NCI-H1694 (cell line): Measurements from ENCODE around the gene OPN1MW.
"Not testable (repeated sequence)": the region's sequence is repeated elsewhere in the genome, so short reads cannot be mapped to it uniquely, and the experiment has no call there.

ENCODE experiments used
- DNase-seq: peaks from one replicate; lab custom pipeline; 2025; lab: John Stamatoyannopoulos, UW

The OPN1MW gene

GRCh38 chrX:154182296-154182695, at the start of gene OPN1MW:
OPN1MW (plus strand) TSS chrX:154182596; CDS start chrX:154182678, 82 bp downstream.
- DNase-seq = not testable (repeated sequence)

GRCh38 chrX:154135458-154136229, 46.8 kb upstream of the OPN1MW start:
- DNase-seq = no peak

DNA sequence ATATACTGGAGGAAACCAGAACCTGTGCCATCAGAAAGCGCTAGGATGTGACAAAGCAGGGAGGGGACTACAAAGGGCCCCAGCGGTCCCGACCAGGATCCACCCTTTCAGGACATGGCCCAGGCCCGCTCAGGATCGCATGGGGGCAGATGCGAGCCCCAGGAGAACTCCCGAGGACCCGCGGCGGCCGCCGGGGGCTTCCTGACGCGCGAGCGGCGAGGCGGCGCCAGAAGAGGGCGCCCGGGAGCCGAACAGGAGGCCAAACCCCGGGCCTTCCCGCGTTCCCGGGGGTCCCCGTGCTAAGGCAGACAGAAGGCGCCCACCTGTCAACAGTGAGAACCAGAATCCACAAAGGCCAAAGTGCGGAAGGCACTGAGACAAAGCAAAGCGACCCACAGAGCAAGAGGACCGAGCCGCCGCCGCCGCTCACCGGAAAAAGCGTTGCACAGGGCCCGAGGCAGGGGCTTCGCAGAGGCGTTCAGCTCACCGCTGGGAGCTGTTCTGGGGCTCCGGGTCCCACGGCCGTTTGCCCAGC, 45.7 kb upstream of the OPN1MW start:
- peak; percentile 39 for DNase-seq

DNA sequence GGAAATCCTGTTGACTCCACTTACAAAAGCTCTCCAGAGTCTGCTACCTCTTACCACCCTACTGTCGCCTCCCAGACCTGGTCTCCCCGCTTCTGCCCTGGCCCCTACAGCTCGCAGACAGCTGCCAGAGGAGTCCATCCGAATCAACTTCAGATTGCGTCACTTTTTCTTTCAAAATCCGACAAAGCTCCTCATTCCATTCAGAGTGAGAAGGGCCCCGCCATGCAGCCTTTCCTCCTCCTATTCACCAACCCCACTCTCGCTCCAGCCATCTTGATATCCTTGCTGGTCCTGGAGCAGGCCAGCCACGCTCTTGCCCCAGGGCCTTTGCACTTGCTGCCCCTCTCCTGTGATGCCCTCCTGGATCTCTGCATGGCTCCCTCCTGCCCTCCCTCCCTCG, 43.5 kb upstream of the OPN1MW start:
- no peak for DNase-seq

DNA sequence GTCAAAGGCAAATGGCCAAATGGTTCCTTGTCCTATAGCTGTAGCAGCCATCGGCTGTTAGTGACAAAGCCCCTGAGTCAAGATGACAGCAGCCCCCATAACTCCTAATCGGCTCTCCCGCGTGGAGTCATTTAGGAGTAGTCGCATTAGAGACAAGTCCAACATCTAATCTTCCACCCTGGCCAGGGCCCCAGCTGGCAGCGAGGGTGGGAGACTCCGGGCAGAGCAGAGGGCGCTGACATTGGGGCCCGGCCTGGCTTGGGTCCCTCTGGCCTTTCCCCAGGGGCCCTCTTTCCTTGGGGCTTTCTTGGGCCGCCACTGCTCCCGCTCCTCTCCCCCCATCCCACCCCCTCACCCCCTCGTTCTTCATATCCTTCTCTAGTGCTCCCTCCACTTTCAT, 42.2 kb upstream of the OPN1MW start:
- no peak for DNase-seq

DNA sequence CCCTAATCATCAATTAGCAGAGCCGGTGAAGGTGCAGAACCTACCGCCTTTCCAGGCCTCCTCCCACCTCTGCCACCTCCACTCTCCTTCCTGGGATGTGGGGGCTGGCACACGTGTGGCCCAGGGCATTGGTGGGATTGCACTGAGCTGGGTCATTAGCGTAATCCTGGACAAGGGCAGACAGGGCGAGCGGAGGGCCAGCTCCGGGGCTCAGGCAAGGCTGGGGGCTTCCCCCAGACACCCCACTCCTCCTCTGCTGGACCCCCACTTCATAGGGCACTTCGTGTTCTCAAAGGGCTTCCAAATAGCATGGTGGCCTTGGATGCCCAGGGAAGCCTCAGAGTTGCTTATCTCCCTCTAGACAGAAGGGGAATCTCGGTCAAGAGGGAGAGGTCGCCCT, 41.7 kb upstream of the OPN1MW start:
- DNase-seq = no peak

DNA sequence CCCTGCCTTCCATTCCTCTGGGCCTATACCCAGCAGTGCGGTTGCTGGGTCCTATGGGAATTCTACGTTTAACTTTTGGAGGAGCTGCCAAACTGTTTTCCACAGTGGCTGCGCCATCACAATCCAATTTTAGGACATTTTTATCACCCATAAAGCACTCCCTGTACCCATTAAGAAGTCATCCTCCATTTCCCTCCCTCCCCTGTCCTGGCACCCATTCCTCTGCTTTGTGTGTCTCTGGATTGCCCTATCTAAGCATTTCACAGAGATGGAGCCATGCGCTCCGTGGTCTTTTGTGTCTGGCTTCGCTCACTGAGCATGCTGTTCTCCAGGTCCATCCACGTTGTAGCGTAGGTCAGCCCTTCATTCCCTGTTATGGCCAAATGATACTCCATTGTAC, 40.0 kb upstream of the OPN1MW start:
- DNase-seq = no peak

- no peak for DNase-seq
These were observed 39.2 kb upstream of the OPN1MW start for GRCh38 chrX:154142950-154143745.

DNA sequence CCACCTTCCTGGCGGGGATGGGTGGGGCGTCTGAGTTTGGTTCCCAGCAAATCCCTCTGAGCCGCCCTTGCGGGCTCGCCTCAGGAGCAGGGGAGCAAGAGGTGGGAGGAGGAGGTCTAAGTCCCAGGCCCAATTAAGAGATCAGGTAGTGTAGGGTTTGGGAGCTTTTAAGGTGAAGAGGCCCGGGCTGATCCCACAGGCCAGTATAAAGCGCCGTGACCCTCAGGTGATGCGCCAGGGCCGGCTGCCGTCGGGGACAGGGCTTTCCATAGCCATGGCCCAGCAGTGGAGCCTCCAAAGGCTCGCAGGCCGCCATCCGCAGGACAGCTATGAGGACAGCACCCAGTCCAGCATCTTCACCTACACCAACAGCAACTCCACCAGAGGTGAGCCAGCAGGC, 38.4 kb upstream of the OPN1MW start, which contains the start of gene OPN1LW:
TSS of gene OPN1LW (plus strand) at position 234 of the 400 bp plus-strand sequence. CDS start at position 275, 41 bp downstream.
- not testable (repeated sequence) for DNase-seq

DNA sequence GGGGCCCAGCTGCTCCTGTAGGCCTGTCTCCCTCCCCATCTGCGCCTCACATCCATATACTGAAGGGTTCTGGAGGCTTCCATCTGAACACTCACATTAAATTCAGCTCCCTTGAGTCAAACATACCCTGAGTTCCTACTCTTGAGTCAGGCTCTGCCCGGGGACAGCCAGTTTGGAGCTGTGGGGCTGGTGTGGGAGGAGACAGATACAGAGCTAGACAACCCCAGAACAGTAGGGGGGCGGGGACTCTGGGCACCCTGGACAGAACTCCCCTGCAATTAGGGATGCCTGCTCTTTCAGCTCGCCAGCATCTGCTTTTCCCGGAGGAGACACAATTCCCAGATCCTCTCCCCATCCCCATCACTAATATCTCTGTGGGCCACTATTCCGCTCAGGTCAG, 31.4 kb upstream of the OPN1MW start:
- not testable (repeated sequence) for DNase-seq

DNA sequence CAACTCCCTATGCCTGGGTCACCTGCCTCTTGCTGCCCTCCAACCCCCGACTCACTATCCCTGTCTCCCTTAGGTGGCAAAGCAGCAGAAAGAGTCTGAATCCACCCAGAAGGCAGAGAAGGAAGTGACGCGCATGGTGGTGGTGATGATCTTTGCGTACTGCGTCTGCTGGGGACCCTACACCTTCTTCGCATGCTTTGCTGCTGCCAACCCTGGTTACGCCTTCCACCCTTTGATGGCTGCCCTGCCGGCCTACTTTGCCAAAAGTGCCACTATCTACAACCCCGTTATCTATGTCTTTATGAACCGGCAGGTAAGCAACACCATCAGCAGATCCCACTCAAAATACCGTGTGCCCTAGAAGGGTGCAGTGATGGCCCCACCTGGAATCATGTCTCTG, 26.2 kb upstream of the OPN1MW start:
- DNase-seq = not testable (repeated sequence)

DNA sequence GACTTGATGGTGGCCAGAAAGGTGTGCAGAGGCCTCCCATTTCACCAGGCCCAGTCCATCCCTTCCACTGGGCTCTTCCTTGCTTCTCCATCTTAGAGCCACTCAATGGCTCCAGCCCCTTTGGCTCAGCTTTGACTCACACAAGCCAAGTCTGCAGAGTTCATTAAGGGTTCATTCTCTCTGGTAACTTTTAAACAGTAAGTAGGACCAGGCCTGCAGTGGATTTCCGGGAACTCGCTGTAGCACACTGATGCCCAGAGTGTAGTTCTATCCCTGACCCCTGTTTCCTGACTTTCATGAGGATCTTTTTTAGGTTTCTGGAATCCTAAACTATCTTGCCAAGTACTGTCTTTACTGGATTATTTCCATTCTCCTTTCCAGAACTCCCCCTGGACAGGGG, 25.2 kb upstream of the OPN1MW start:
- DNase-seq = not testable (repeated sequence)

DNA sequence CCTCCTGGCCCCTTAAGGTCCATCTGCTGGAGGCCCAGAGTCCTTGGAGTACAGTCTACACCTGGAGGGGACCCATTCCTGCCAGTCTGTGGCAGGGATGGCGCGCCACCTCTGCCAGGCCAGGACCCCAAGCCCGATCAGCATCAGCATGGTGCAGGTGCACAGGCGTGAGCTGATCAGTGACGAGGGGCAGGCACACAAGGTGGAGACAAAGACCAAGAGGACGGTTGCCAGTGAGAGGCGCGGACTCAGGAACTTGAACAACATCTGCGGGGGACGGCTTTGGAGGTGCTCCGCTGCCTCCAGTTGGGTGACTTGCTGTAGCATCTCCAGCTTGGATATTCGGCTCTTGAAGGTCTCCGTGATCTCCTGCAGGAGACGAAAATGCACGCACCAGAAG, 23.1 kb upstream of the OPN1MW start:
- not testable (repeated sequence) for DNase-seq

- not testable (repeated sequence) for DNase-seq
These were observed 17.5 kb upstream of the OPN1MW start for GRCh38 chrX:154164902-154165301.

DNA sequence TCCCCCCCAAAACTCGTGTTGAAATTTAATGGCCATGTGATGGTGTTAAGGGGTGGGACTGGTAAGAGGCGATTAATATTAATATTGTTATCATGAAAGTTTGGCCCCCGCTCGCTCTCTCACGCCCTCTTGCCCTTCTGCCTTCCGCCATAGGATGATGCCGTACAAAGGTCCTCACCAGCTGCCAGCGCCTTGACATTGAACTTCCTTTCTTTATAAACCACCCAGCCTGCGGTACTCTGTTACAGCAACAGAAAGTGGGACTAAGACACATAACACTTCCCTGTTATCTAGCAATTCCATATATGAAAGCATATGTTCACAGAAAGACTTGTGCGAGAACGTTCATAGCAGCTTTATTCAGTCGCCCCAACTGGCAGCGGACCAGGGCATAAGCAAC, 14.0 kb upstream of the OPN1MW start:
- not testable (repeated sequence) for DNase-seq

GRCh38 chrX:154172535-154172943, 9.9 kb upstream of the OPN1MW start:
- DNase-seq = not testable (repeated sequence)

DNA sequence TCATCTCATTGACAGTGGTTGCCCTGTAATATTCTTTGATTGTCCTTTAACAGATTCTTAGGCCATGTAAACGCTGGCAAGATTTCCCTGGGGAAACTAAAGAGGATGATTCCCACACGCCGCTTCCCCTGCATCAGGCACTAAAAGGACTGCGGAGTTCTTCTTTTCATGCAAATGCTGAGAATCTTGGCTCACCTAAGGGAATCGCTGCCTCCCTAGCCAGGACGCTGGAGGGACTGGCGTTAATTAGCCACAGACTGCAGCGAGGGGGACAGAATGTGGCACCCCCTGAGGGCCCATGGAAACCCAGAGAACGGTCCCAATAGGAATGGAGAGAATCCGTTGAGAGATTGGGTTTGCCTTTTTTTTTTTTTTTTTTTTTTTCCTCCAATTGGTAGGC, 8.0 kb upstream of the OPN1MW start:
- not testable (repeated sequence) for DNase-seq

DNA sequence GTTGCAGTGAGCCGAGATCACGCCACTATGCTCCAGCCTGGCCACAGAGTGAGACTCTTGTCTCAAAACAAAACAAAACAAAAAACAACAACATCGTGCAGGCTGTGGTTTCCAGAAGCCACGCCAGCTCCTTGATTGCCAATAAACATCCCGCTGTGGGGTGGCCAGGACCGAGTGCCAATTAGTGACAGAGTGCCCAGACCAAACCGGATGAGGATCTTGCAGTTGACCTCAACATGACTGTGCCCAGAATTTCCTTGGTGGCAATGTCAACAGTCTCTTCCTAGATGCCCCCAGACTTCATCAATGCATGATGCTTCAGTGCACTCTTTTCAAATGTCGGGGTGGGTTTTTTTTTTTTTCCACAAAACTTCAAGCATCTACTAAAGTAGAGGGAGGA, 1.4 kb downstream of the OPN1MW start:
- DNase-seq = not testable (repeated sequence)

DNA sequence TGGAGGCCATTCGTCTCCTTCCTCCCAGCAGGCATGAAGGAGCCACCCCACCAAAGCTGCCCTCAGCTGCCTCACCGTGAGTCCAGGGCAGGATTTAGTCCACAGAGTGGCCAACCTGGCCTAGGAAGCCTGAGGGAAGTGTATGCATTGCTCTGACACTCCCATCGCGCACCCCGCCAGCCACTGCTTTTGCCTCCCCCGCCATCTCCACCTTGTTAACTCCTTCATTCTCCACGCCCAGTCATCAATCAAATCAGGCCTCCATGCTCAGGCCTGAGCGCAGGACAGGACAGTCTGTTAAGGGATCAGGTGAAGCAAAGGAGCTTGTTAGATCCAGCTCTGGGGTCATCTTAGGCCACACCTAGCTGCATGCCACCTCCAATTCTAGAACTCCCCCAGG, 10.4 kb downstream of the OPN1MW start:
- not testable (repeated sequence) for DNase-seq

DNA sequence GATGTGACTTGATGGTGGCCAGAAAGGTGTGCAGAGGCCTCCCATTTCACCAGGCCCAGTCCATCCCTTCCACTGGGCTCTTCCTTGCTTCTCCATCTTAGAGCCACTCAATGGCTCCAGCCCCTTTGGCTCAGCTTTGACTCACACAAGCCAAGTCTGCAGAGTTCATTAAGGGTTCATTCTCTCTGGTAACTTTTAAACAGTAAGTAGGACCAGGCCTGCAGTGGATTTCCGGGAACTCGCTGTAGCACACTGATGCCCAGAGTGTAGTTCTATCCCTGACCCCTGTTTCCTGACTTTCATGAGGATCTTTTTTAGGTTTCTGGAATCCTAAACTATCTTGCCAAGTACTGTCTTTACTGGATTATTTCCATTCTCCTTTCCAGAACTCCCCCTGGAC, 11.9 kb downstream of the OPN1MW start:
- not testable (repeated sequence) for DNase-seq

DNA sequence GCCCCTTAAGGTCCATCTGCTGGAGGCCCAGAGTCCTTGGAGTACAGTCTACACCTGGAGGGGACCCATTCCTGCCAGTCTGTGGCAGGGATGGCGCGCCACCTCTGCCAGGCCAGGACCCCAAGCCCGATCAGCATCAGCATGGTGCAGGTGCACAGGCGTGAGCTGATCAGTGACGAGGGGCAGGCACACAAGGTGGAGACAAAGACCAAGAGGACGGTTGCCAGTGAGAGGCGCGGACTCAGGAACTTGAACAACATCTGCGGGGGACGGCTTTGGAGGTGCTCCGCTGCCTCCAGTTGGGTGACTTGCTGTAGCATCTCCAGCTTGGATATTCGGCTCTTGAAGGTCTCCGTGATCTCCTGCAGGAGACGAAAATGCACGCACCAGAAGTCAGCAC, 14.1 kb downstream of the OPN1MW start:
- DNase-seq = not testable (repeated sequence)

DNA sequence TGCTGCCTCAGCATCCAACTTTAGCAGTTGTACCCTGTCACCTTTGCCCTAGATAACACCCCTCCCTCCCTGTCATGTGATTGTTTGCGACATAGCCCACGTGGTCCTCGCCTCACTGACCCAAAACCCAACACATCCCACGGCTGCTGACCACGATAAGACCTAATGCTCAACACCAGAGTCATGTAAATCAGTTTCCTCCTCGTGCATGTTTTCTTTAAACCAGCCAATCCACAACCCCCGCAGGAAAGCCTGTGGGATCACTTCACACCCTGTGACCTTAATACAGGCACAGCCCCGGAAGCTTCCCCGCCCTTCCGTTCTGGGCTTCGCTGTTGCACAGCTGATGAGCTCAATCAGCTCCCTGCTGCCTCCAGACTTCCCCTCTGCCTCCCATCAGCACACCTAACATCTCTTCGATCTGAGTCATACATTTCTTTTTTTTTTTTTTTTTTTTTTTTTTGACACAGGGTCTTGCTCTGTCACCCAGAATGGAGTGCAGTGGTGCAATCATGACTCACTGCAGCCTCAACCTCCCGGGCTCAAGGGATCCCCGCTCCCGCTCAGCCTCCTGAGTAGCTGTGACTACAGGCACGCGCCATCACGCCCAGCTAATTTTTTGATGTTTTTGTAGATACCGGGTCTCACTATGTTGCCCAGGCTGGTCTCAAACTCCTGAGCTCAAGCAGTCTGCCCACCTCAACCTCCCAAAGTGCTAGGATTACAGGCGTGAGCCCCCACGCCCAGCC, 27.4 kb downstream of the OPN1MW start:
- not testable (repeated sequence) for DNase-seq
